Testis (tissue), 2 donors: ENCODE results near the gene SH3RF2.

Experiments used
- POLR2A ChIP-seq: fragments of 450-650 bp; IDR thresholded peaks from one replicate; pipeline ENCODE4 v1.6.1; 2017; ENCODE audit warnings: antibody characterized with exemption, mild to moderate bottlenecking, moderate library complexity
- TF ChIP-seq, protein P1 (sequence below), 3 experiments: fragments of 450-650 bp in 2 of 3; fragments of 200-600 bp in 1 of 3; sonication (generic) in 1 of 3; IDR thresholded peaks; one replicate each; pipeline ENCODE4 v1.5.1; 2016 to 2019; ENCODE audit warnings: antibody characterized with exemption in 3 of 3, mild to moderate bottlenecking in 2 of 3, moderate library complexity in 1 of 3

DNA sequence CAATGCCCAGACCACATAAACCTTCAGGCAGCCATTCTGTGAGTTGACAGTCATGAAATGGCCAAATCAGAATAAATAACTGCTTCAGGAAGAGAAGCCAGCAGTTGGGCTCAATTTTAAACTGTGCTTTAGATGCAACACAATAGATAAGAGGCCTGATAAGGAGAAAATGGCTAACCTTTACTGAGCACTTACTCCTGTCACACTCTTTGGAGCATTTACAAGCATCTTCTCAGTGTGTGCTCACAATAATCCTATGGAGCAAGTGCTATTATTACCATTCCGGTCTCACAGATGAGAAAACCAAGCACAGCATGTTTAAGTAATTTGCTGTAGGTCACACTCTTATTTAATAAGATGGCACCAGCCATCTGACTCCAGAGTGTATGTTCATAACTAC is 11.5 kb upstream of the SH3RF2 start:
- TF ChIP-seq, protein P1, sequence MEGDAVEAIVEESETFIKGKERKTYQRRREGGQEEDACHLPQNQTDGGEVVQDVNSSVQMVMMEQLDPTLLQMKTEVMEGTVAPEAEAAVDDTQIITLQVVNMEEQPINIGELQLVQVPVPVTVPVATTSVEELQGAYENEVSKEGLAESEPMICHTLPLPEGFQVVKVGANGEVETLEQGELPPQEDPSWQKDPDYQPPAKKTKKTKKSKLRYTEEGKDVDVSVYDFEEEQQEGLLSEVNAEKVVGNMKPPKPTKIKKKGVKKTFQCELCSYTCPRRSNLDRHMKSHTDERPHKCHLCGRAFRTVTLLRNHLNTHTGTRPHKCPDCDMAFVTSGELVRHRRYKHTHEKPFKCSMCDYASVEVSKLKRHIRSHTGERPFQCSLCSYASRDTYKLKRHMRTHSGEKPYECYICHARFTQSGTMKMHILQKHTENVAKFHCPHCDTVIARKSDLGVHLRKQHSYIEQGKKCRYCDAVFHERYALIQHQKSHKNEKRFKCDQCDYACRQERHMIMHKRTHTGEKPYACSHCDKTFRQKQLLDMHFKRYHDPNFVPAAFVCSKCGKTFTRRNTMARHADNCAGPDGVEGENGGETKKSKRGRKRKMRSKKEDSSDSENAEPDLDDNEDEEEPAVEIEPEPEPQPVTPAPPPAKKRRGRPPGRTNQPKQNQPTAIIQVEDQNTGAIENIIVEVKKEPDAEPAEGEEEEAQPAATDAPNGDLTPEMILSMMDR (IDR thresholded peaks at IDR 0.05): no peak
- no peak for TF ChIP-seq POLR2A
